ENCODE data around the gene NUAK1.

Gene NUAK1

DNA sequence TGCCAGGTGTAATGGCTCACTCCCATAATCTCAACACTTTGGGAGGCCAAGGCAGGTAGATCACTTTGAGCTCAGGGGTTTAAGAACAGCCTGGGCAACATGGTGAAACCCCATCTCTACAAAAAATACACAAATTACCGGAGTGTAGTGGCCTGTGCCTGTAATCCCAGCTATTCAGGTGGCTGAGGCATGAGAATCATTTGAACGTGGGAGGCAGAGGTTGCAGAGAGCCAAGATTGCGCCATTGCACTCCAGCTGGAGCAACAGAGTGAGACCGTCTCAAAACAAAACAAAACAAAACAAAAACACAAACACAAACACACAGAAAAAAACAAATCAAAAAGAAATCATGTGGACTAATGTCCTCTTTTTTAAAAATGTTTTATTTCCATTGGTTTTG lies 104.4 kb downstream of the NUAK1 start:
- H3K27ac ChIP-seq = no peak overlapping the region
- TF ChIP-seq, protein P1, sequence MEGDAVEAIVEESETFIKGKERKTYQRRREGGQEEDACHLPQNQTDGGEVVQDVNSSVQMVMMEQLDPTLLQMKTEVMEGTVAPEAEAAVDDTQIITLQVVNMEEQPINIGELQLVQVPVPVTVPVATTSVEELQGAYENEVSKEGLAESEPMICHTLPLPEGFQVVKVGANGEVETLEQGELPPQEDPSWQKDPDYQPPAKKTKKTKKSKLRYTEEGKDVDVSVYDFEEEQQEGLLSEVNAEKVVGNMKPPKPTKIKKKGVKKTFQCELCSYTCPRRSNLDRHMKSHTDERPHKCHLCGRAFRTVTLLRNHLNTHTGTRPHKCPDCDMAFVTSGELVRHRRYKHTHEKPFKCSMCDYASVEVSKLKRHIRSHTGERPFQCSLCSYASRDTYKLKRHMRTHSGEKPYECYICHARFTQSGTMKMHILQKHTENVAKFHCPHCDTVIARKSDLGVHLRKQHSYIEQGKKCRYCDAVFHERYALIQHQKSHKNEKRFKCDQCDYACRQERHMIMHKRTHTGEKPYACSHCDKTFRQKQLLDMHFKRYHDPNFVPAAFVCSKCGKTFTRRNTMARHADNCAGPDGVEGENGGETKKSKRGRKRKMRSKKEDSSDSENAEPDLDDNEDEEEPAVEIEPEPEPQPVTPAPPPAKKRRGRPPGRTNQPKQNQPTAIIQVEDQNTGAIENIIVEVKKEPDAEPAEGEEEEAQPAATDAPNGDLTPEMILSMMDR (conservative IDR thresholded peaks at IDR 0.05) = no peak
- TF ChIP-seq ZFX (IDR thresholded peaks at IDR 0.05) = no peak

GRCh38 chr12:106033161-106033675 lies 105.5 kb downstream of the NUAK1 start:
- H3K27ac ChIP-seq = no peak overlapping the region
- TF ChIP-seq, protein P1 (conservative IDR thresholded peaks at IDR 0.05) = no peak
- no peak for TF ChIP-seq ZFX (IDR thresholded peaks at IDR 0.05)

DNA sequence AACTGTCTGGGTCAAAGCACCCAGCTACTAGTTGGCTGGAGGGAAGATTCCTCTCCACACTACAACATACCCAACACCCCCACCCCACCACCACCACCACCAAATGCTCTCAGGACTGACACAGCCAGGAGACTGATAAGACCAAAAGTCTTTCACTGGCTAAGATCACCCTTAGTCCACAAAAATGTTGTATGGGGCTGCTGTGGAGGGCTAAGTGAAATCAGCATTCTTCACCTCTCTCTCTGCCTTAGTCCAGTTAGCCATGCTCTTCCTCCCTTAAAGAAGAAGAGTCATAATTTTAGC lies 106.2 kb downstream of the NUAK1 start:
- no peak overlapping the region for H3K27ac ChIP-seq
- TF ChIP-seq, protein P1 (conservative IDR thresholded peaks at IDR 0.05) = no peak
- TF ChIP-seq ZFX (IDR thresholded peaks at IDR 0.05) = no peak

DNA sequence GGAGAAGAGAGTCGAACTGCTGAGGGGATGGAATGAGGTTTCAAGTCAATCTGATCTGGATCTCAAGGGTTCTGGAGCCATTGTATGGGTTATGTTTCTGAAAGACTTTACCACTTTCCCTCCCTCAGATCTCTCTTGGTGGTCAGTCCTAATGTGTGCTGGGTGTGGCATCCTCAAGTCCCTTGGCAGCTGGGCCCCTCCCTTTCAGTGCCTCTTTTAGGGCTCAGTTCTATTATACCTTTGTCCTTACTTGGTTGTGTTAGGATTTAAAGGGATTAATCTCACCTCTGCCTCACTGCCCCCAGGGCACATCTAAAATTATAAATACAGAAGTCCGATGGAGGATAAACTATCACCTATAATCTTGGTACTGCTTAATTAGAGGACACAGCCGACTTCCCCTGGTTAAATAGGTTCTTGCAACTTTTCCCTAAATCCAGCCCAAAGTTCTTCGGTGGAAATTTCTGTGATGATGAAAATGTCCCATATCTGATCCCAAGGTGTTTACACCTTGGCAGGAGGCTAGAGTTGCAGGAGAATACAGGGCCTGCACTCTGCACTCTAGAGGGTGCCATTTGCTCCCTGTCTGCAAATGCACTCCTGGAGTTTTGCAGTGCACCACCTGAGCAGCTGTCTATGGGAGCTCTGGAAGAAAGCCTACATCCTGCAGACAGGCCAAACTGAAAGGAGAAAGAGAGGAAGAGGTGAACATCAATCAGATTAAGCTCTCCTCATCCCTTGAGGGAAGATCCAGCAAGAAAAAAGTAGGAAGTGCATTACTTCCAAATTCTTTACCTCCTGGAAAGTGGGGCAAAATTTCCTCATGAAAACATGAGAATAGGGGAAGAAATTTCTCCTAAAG lies 106.8 kb downstream of the NUAK1 start:
- no peak overlapping the region for H3K27ac ChIP-seq

DNA sequence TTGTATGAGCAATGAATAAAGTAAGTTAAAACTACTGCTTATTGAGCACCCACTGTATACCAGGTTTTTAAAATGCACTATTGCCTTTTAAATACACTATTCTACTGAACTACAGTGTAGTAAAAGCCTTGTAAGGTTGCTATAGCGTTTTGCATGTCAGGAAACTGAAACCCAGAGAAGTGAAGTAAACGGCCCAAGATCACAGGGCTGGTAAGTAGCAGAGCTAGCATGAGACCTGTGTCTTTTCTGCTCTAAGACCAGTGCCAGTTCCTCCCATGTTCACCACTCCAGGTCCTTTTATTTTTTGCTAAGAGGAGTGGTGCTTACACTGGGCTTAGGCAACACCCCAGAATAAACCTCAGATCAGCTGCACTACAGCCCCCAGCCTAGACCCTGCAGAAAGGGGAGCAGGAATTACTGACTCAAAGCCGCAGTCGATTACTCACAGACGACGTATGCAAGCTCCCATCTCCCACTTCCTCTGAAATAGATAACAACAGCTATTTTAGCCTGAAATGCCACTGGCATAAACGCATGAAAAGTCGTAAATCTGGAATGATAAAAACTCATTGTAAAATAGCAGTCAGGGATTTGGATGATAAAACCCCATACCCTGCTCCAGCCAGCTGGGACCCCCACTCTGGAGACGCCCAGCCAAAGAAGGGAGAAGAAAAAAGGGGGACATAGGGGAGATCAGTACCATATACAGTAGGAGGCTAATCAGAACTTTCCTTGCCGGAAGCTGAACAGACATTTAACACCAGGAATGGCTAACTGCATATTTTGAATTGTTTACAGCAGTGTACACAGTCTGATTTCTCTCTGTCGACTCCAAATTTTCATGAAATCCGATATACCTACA lies 108.3 kb downstream of the NUAK1 start:
- TF ChIP-seq, protein P1 (conservative IDR thresholded peaks at IDR 0.05) = no peak
- no peak for TF ChIP-seq ZFX (IDR thresholded peaks at IDR 0.05)
- no peak overlapping the region for H3K27ac ChIP-seq

More for the DNA sequence above, 106.8 kb downstream of the NUAK1 start:
- TF ChIP-seq ZFX (IDR thresholded peaks at IDR 0.05) = no peak
- TF ChIP-seq, protein P1 (conservative IDR thresholded peaks at IDR 0.05) = peak; percentile 31

- TF ChIP-seq ZFX (IDR thresholded peaks at IDR 0.05) = no peak
- TF ChIP-seq, protein P1 (conservative IDR thresholded peaks at IDR 0.05) = no peak
- no peak overlapping the region for H3K27ac ChIP-seq
Measured at GRCh38 chr12:106029532-106029931, 109.2 kb downstream of the NUAK1 start.

GRCh38 chr12:106027911-106028310 lies 110.8 kb downstream of the NUAK1 start:
- TF ChIP-seq, protein P1 (conservative IDR thresholded peaks at IDR 0.05) = no peak
- TF ChIP-seq ZFX (IDR thresholded peaks at IDR 0.05) = no peak
- H3K27ac ChIP-seq = no peak overlapping the region

All from C4-2B (cell line).